Right forelimb (tissue), 1 donor: ENCODE measurements around the gene MEAK7.
"Not testable (repeated sequence)": the region's sequence is repeated elsewhere in the genome, so short reads cannot be mapped to it uniquely, and the experiment has no call there.

Source experiments
- DNase-seq: peaks from one replicate; pipeline ENCODE4 v3.0.0-alpha.2; 2018

MEAK7 gene

GRCh38 chr16:84532855-84533486 lies 28.5 kb upstream of the MEAK7 start:
- DNase-seq, result no peak

GRCh38 chr16:84532291-84532724 lies 27.8 kb upstream of the MEAK7 start:
- peak; percentile 62 for DNase-seq

GRCh38 chr16:84531671-84532111 lies 27.2 kb upstream of the MEAK7 start:
- DNase-seq, result no peak

GRCh38 chr16:84530590-84530989 lies 26.1 kb upstream of the MEAK7 start:
- DNase-seq, result no peak

- no peak for DNase-seq
Measured at GRCh38 chr16:84529607-84530006, 25.1 kb upstream of the MEAK7 start.

- no peak for DNase-seq
Measured at GRCh38 chr16:84528322-84528721, 23.9 kb upstream of the MEAK7 start.

- peak; percentile 69 for DNase-seq
Measured at GRCh38 chr16:84527532-84528269, 23.2 kb upstream of the MEAK7 start.

- peak; percentile 83 for DNase-seq
Measured at GRCh38 chr16:84526794-84527531, 22.5 kb upstream of the MEAK7 start.

- DNase-seq, result not testable (repeated sequence)
Measured at GRCh38 chr16:84524941-84525581, 20.6 kb upstream of the MEAK7 start.

- no peak for DNase-seq
Measured at GRCh38 chr16:84524346-84524920, 20.0 kb upstream of the MEAK7 start.

- DNase-seq, result no peak
Measured at GRCh38 chr16:84521497-84521770, 17.0 kb upstream of the MEAK7 start.

- DNase-seq, result no peak
Measured at GRCh38 chr16:84520725-84521496, 16.5 kb upstream of the MEAK7 start.

GRCh38 chr16:84519855-84520254 lies 15.4 kb upstream of the MEAK7 start:
- DNase-seq, result no peak

GRCh38 chr16:84518804-84519341 lies 14.4 kb upstream of the MEAK7 start:
- no peak for DNase-seq

- not testable (repeated sequence) for DNase-seq
Measured at GRCh38 chr16:84518220-84518619, 13.8 kb upstream of the MEAK7 start.

GRCh38 chr16:84517366-84517765 lies 12.9 kb upstream of the MEAK7 start:
- no peak for DNase-seq

GRCh38 chr16:84514874-84515835 lies 10.7 kb upstream of the MEAK7 start:
- DNase-seq, result no peak

- no peak for DNase-seq
Measured at GRCh38 chr16:84514295-84514873, 9.9 kb upstream of the MEAK7 start.

- DNase-seq, result no peak
Measured at GRCh38 chr16:84513666-84514065, 9.2 kb upstream of the MEAK7 start.

- no peak for DNase-seq
Measured at GRCh38 chr16:84513123-84513522, 8.7 kb upstream of the MEAK7 start.
